Body of pancreas (tissue), 4 donors: ENCODE measurements around the gene ACSL3.

Source experiments
- POLR2A ChIP-seq, 3 donors: fragments of 450-650 bp; IDR thresholded peaks; one replicate each; pipeline ENCODE4 v1.6.1; 2016; ENCODE audit warnings: antibody characterized with exemption in 3 of 3, mild to moderate bottlenecking in 2 of 3
- TF ChIP-seq, protein P1 (sequence below), 7 experiments: fragments of 450-650 bp in 4 of 7; fragments of 200-600 bp in 3 of 7; sonication (generic) in 3 of 7; IDR thresholded peaks; one replicate each; pipeline ENCODE4 v1.5.1; 2016 to 2019; ENCODE audit warnings: antibody characterized with exemption in 7 of 7

DNA sequence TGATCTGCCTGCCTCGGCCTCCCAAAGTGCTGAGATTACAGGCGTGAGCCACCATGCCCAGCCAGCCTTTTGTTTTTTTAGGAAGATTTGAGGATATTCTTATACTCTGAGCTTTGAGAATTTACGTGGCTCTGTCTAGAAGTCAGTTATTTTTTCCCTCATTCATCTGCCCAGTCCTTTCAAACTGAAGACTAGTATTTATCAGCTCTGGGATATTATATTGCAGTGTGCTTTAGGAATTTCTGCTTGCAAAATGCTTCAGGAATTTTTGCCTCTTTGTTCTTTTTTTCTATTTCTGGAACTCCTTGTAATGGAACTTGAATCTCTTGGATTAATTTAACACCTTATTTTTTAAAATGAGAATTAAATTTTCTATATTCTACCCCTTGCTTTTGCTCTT lies 22.6 kb downstream of the ACSL3 start:
- TF ChIP-seq, protein P1, sequence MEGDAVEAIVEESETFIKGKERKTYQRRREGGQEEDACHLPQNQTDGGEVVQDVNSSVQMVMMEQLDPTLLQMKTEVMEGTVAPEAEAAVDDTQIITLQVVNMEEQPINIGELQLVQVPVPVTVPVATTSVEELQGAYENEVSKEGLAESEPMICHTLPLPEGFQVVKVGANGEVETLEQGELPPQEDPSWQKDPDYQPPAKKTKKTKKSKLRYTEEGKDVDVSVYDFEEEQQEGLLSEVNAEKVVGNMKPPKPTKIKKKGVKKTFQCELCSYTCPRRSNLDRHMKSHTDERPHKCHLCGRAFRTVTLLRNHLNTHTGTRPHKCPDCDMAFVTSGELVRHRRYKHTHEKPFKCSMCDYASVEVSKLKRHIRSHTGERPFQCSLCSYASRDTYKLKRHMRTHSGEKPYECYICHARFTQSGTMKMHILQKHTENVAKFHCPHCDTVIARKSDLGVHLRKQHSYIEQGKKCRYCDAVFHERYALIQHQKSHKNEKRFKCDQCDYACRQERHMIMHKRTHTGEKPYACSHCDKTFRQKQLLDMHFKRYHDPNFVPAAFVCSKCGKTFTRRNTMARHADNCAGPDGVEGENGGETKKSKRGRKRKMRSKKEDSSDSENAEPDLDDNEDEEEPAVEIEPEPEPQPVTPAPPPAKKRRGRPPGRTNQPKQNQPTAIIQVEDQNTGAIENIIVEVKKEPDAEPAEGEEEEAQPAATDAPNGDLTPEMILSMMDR (IDR thresholded peaks at IDR 0.05): no peak
- TF ChIP-seq POLR2A (IDR thresholded peaks at IDR 0.05): no peak
